Activated CD8-positive, alpha-beta memory T cell treated with anti-CD3 and anti-CD28 coated beads, Interleukin-2, amount 50 U/mL, for 48 hours (primary cell): Measurements from ENCODE around the gene MAD1L1.

Experiments
- DNase-seq: peaks from one replicate; pipeline ENCODE4 v3.0.0-alpha.2; 2020

The MAD1L1 gene

GRCh38 chr7:2019711-2020511 is 212.8 kb downstream of the MAD1L1 start:
- peak; percentile 61 for DNase-seq

DNA sequence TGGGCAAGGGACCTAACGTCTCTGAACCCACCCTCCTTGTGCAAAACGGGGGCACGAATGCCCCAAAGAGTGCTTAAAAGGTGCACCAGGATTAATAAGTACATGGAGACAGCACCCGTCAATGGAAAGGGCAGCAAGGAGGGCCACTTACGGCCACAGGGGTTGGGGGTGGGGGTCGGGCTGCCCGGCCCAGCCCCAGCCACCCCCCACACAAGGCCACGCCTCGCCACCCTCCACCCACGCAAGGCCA is 213.4 kb downstream of the MAD1L1 start:
- DNase-seq: no peak

DNA sequence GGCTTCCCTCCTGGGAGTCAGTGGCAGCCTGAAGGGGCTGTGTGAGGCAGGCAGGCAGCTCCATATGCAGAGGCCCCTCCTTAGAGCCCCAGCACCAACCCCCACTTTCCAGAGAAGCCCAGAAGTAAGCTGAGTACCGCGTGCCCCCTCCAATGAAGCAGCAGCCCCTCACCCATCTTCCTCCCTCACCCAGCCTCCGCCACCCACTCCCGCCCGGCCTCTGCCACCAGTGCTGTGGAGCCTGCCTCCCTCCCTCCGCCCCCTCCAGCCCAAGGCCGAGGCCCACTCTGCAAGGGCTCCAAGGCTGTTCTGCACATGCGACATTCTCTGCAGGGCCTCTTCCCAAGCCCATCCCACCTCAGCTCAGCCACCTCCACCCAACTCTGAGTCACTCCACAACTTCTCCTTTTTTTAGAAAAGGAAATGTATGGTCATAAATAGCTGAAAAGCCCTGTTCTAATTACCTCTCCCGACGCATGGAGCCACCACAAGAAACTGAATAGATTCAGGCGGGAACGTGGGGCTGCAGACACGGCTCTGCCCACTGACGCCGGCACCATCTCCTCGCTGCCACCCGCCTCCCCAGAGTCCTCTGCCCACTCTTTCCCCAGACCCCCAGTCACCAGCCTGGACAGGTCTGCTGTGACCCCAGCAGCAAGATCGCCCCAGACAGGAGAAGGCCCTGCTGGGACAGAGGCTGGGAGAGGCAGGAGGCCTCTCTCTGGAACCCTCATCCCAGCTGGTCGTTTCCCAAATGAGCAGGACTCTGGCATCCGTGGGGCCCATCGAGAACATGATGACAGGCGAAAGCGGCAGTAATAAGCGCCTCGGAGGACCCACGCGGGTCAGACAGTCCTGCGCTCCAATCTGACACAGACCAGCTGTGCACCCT is 213.9 kb downstream of the MAD1L1 start:
- DNase-seq: no peak

- no peak for DNase-seq
These were observed 214.7 kb downstream of the MAD1L1 start for GRCh38 chr7:2017914-2018568.

GRCh38 chr7:2017481-2017891 is 215.3 kb downstream of the MAD1L1 start:
- no peak for DNase-seq

DNA sequence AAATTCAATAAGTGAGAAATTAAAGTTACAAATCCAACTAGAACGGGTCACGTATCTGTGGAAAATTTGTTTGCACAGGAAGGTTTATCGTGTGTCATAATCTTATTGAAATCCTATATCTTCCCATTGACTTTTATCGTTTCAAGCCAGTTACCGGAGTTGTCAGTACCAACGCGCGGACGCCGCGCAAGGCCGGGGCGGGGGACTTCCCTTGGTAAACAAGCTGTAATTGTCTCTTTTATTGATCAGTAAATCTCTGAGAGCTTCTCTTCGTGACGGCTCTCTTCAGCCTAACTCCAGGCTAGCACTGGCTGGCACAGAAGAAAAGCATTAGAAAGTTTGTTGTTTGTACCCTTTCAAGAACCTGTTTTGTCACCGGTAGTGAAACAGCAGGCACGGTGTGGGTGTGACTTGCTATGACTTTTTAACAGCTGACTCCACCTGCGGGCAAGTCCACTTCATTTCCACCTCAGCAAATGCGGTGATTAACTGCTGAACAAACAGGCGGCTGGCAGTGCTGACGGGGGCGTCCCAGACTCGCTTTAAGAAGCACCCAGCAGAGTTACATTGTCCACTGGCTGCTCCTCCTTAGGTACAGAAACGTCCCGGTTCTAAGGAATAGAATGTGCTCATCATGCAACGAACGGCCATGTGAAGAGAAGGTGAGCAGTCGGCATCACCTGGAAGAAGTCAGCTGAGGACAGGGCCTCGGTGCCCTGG is 215.8 kb downstream of the MAD1L1 start:
- no peak for DNase-seq

DNA sequence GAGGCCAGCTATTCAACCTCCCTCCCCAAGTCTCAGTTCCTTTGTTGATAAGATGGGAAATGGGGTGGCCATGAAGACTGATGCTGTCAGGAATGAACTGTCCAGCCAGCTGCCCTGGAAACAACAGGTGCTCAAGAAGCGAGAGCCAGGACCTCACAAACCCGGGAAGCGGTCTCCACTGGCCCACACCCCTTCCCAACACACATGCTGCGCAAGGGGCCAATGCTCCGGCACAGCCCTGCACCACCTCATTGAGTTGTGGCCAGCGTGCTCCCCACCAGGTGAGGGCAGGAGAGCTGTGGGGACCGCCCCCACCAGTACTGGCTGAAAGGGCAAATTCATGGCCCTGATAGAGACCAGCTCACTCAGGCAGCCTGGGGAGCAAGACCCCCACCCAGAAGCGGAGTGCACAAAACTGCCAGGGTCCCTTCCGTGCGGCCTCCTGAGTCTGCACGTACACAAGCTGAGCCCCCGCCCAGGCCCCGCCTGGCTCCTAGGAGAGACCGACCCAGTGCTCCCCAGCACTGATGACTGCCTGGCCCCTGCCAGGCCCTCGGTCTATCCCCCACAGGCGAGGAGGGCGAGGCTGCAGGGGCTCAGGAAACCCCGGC is 216.6 kb downstream of the MAD1L1 start:
- no peak for DNase-seq

DNA sequence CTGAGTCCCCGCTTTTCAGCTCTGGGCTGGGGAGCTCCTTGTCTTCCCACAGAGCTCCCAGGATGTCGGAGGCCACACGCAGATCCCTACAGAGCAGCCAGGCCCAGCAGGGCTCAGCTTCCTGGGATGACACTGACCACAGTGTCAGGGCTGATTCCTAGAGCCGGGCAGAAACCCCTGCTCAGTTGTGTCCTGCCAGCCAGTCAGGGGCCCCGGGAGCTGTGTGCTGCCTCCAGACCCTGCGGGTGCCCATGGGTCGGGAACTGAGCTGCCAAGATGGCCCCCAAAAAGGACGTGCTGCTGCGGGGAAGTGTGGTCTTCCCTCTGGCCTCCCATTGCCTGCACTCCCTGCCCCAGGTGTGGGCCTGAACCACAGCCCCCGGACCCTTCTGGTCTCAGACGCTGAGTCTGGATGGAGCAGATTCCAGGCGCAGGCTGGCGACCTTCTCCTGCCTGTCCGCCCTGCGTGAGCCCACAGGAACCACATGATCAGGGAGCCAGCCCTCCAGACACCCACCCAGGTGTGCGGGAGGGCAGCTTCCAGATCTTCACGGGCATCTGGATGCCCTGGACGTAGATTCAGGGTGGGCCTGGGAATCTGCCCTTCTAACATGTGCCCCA is 217.4 kb downstream of the MAD1L1 start:
- no peak for DNase-seq

GRCh38 chr7:2014391-2015241 is 218.1 kb downstream of the MAD1L1 start:
- no peak for DNase-seq

DNA sequence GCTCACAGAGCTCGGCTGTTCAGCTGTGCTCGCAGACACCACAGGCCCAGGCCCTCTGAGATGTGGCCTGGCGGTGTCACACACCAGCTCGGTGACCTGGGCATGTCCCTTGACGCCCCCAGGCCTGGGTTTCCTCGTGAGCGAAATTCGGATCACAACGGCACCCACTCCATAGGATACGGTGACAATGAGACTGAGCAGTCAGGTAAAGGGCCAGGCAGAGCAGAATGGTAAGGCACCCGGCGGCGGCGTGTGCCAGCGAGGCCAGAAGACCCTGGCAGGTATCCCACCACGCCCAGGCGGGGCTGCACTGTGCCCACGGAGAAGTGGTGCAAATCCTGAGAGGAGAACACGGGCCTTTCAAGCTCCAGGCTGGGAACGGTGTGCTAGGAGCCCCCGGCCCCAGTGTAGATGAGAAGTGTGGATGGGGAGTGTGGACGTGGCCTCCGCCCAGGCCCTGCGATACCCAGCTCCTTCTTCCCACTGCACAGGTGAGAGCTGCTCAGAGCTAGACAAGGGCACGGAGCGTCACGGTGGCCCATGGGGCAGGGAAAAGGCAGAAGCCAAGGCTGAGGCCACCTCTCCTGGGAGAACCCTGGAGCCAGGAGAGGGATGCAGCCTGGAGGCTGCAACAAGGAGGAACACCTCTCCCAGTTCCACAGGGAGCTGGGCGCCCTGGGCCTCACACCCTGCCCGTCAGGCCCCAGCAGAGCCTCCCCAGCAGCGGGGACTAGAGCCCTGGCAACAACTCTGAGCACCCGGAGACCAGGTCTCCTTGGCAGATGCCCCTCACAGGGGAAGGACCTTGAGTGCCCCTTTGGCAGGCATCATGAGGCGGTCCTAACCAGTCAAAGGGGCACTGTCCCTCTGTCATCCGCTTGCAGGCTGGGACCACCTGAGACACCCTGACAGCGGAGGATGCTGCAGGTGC is 219.1 kb downstream of the MAD1L1 start:
- no peak for DNase-seq

- DNase-seq: no peak
These were observed 219.8 kb downstream of the MAD1L1 start for GRCh38 chr7:2012981-2013380.

DNA sequence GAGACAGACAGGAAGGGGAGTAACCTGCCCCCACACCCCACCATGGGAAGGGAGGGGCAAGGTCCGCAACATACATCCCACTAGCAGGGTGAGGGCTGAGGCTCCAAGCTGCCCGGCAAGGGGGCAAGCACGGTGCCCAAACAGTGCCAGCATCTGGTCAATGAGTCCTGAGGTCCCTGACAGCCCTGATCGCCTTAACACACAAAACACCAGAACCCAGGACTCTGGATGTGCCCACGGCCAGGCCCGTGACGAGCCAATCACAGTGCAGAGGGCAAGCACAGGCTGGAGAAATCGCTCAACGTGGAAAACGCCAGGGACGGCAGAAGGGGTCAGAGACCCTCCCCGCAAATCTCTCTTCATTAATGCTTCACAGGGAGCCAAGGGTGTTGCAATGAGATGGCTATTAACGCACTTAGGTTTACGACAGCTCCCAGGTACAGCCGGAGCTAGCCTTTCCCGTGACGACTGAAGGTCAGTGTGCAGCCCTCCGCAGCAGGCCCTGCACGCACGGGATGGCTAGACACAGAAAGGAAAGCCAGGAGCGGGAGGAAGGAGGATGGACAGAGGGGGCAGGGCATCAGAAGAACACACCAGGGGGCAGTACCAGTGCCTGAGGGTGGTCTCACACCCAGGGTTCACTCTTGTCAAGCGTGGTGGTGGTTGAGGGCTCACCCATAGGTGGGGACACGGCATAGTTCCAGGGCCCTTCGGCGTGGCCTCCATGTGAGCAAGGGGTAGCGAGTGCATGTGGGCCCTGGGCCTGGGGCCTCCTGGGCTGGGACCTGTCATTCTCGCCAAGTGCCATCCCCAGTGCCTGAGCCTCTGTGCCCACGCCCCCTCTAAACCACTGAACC is 220.5 kb downstream of the MAD1L1 start:
- DNase-seq: no peak

- no peak for DNase-seq
These were observed 221.3 kb downstream of the MAD1L1 start for GRCh38 chr7:2011266-2012043.

- no peak for DNase-seq
These were observed 222.0 kb downstream of the MAD1L1 start for GRCh38 chr7:2010551-2011265.

DNA sequence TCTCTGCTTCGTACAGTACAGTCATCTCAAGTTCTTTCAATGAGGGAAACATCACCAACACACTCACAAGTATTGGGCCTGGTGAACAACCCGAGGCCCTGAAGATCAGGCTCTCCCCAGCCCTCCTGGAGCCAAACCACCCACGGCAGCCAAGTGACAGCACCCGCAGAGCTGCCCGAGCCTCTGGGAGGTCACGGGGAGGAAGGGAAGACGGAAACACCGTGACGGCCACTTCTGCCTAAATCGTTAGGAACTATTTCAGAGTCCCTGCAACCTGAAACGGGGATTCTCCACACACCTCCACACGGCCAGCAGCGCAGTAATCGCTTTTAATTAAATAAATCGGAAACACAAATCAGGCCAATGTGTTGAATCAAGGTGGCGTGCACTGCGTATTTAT is 222.6 kb downstream of the MAD1L1 start:
- DNase-seq: no peak

DNA sequence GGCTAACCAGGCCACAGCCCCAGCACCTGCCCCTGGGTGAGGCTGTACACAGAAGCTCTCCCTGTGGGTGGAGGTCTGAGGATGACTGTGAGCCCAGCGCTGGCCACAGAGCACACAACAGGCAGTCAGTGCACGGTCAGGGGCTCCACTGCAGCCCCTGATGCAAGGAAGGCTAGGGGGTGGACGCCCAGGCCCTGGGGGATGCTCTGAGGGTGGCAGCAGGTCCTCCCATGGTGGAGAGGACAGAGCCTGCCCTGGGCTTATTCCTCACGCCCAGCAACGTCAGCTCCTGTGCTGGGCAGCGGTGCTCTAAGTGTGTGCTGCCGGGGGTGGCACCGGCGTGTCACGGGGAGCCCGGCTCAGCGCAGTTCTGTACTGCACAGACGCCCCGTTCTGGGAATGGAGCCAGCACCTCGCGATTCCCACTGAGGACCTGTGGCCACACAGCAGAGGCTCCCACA is 223.2 kb downstream of the MAD1L1 start:
- no peak for DNase-seq

DNA sequence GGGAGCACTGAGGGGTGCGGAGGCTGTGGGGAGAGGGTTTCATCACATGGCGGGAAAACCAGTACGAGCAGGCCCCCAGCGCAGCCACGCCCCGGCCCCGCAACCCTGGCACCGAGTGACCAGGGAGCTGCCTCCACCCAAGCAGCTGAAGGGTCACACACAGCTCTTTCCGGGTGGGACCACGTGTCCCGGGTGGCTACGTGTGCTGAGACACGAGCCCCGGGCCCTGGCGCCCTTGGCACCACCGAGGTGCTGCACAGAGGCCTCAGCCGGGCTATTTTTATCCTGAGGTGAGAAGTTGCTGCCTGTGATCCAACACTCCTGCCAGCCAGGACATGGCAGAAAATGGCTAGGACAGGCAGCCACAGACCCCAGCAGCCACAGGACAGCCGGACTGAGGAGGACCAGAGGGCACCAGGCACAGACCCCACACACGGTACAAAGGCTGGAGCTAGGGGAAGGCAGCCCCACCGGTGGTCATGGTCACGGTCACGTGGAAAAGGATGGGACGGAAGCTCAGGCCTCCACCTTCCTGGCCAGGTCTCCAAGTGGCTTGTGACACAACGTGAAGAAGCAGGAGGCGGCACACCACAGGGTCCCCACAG is 223.7 kb downstream of the MAD1L1 start:
- no peak for DNase-seq
